Spleen (tissue), 11 donors: ENCODE data around the gene ASB10. TPM values are rescaled to one million over a fixed set of nuclear protein-coding genes. Genes with fewer than 3 reads are reported as not detected.
A peak's percentile ranks its signal among the peaks of the same experiment; 100 is the strongest.

Source experiments
- DNase-seq: peaks from one replicate; pipeline ENCODE4 v3.0.0-alpha.2; 2020
- H3K27ac ChIP-seq, 8 donors: fragments of 200-600 bp; sonication (generic) in 7 of 8; 1 replicate in 4 of 8; 2 replicates in 4 of 8; pipeline versions ENCODE4 v1.5.0 to v1.8.0; 2016 to 2021; ENCODE audit warnings: inconsistent platforms in 4 of 8, mild to moderate bottlenecking in 4 of 8, moderate library complexity in 1 of 8
- H3K27me3 ChIP-seq, 7 donors: fragments of 200-600 bp; sonication (generic) in 6 of 7; replicated peaks in 1 of 7; 1 replicate in 4 of 7; 2 replicates in 3 of 7; pipeline versions ENCODE4 v1.5.0 to v1.8.0; 2016 to 2021; ENCODE audit warnings: inconsistent platforms in 3 of 7, mild to moderate bottlenecking in 1 of 7
- H3K36me3 ChIP-seq, 6 donors: fragments of 200-600 bp; sonication (generic) in 5 of 6; 1 replicate in 4 of 6; 2 replicates in 2 of 6; pipeline versions ENCODE4 v1.5.0 to v1.8.0; 2016 to 2021; ENCODE audit warnings: inconsistent platforms in 2 of 6
- H3K4me1 ChIP-seq, 6 donors: fragments of 200-600 bp; sonication (generic) in 5 of 6; 1 replicate in 3 of 6; 2 replicates in 3 of 6; pipeline versions ENCODE4 v1.5.0 to v1.8.0; 2016 to 2021; ENCODE audit warnings: inconsistent platforms in 3 of 6
- H3K4me3 ChIP-seq, 8 donors: fragments of 200-600 bp; sonication (generic) in 7 of 8; 1 replicate in 4 of 8; 2 replicates in 4 of 8; pipeline versions ENCODE4 v1.5.0 to v1.8.0; 2016 to 2021; ENCODE audit warnings: inconsistent platforms in 4 of 8, mild to moderate bottlenecking in 4 of 8, moderate library complexity in 2 of 8
- H3K9me3 ChIP-seq, 8 donors: fragments of 200-600 bp; sonication (generic) in 7 of 8; 1 replicate in 4 of 8; 2 replicates in 4 of 8; pipeline versions ENCODE4 v1.5.0 to v1.8.0; 2016 to 2021; ENCODE audit warnings: inconsistent platforms in 4 of 8
- CTCF ChIP-seq, 11 experiments: fragments of 200-600 bp in 7 of 11; fragments of 450-650 bp in 4 of 11; sonication (generic) in 4 of 11; IDR thresholded peaks in 8 of 11; conservative IDR thresholded peaks in 3 of 11; 1 replicate in 7 of 11; 2 replicates in 4 of 11; pipeline versions ENCODE4 v1.4.0 to v1.8.0; 2016 to 2021; ENCODE audit warnings: antibody characterized with exemption in 11 of 11, inconsistent platforms in 4 of 11, mild to moderate bottlenecking in 1 of 11
- POLR2A ChIP-seq, 3 donors: fragments of 450-650 bp; IDR thresholded peaks; one replicate each; pipeline ENCODE4 v1.5.1; 2017; ENCODE audit warnings: antibody characterized with exemption in 3 of 3, mild to moderate bottlenecking in 1 of 3
- POLR2AphosphoS5 ChIP-seq, 3 donors: sonication (generic); formaldehyde crosslinking; IDR thresholded peaks; one replicate each; pipeline ENCODE4 v1.5.1; 2017; ENCODE audit warnings: antibody characterized with exemption in 3 of 3
- WGBS, 5 donors: extraction: QIAGEN DNeasy Blood & Tissue Kit in 3 of 5; methylation state at CpG; one replicate each; pipeline versions ENCODE4 v1.1.5 to v1.1.7; 2013 to 2018; 5-methylcytosine and 5-hydroxymethylcytosine counted together
- intact Hi-C: fragments of 100-400 bp; cut with DNase I; formaldehyde crosslinking; loops from one replicate; pipeline ENCODE4 v1.15.0; 2023; ENCODE audit warnings: low total_unique reads
- polyA plus RNA-seq, 3 donors: library from polyadenylated mRNA; stranded (reverse); fragments of 200-250 nt; gene quantifications; one replicate each; pipeline ENCODE4 v1.2.1, GENCODE V29; 2013
- total RNA-seq, 7 donors: library from RNA; depleted of rRNA in 3 of 7; stranded (reverse); fragments of >200 nt in 3 of 7; fragmentation: NEBNext Ultra II Directional in 4 of 7; extraction: Animal tissue kit (Norgen Biotek cat#: 25700) in 4 of 7; gene quantifications; one replicate each; pipeline versions ENCODE4 v1.1.0 to v1.2.1, GENCODE V29; 2016 to 2021
- donor health status: healthy with polysubstance abuse.
- donor health status: DM: no; HTN: no; CAD: no; lungs with moderate emphysema.
- donor health status: DM: no; HTN: no; CAD: no.
- donor health status: Bipolar disorder and iron deficiency.
- donor health status: healthy.
- donor health status: DM: no; HTN: no; CAD: no.
- donor health status: DM: yes; HTN: yes; CAD: no.

Gene ASB10
- total and polyA plus RNA-seq, 10 donors = not detected

DNA sequence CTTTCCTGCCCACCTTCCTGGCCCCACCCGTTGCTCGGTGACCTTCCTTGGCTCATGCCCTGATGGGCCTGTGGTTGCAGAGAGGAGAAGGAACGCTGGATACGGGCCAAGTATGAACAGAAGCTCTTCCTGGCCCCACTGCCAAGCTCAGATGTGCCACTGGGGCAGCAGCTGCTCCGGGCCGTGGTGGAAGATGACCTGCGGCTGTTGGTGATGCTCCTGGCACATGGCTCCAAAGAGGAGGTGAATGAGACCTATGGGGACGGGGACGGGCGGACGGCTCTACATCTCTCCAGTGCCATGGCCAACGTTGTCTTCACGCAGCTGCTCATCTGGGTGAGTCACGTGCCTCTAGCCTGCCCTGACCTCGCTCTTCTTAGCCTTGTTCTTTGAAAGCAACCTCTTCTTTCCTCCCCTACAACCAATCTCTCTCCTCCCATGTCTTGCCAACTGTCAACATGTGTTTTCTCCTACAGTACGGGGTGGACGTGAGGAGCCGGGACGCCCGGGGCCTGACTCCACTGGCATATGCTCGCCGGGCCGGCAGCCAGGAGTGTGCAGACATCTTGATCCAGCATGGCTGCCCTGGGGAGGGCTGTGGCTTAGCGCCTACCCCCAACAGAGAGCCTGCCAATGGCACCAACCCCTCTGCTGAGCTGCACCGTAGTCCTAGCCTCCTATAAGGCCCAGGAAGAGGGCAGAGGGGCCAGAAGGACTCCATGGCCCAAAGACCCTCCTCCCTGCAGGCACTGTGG, 43.6 kb downstream of the ASB10 start:
- Histone ChIP-seq H3K36me3 (peaks cover 0 to 71% (median 27%) of the 10 kb centered on the region in 6 donors), H3K4me1 (no peaks in the 10 kb centered on the region), H3K4me3 (no peak overlapping the region), H3K27ac (no peak overlapping the region), H3K9me3 (no peaks in the 10 kb centered on the region), H3K27me3 (peaks cover 0 to 3% (median 0%) of the 10 kb centered on the region in 7 donors)
- WGBS, 5 donors = 82 to 87% (median 82%) methylated on average over 24 to 25 of the region's 25 CpGs
- intact Hi-C loops = no loop called here
- TF ChIP-seq CTCF (IDR thresholded peaks at IDR 0.05 in 8 of 11, conservative IDR thresholded peaks at IDR 0.05 in 3 of 11) = no peak
- no peak for TF ChIP-seq POLR2A (IDR thresholded peaks at IDR 0.05)
- no peak for TF ChIP-seq POLR2AphosphoS5 (IDR thresholded peaks at IDR 0.05)
- DNase-seq = peak; percentile 68

- TF ChIP-seq CTCF (IDR thresholded peaks at IDR 0.05 in 8 of 11, conservative IDR thresholded peaks at IDR 0.05 in 3 of 11) (no peak), POLR2AphosphoS5 (IDR thresholded peaks at IDR 0.05) (no peak), POLR2A (IDR thresholded peaks at IDR 0.05) (no peak)
- intact Hi-C loops = no loop called here
- Histone ChIP-seq H3K9me3 (no peaks in the 10 kb centered on the region), H3K4me1 (no peaks in the 10 kb centered on the region), H3K27me3 (no peaks in the 10 kb centered on the region), H3K36me3 (peaks cover 0 to 78% (median 27%) of the 10 kb centered on the region in 6 donors), H3K27ac (no peak overlapping the region), H3K4me3 (no peak overlapping the region)
- 73 to 80% (median 76%) methylated on average over 9 to 10 of the region's 10 CpGs for WGBS, 5 donors
- peak; percentile 56 for DNase-seq
Observed at GRCh38 chr7:151142686-151143040, 44.4 kb downstream of the ASB10 start.

DNA sequence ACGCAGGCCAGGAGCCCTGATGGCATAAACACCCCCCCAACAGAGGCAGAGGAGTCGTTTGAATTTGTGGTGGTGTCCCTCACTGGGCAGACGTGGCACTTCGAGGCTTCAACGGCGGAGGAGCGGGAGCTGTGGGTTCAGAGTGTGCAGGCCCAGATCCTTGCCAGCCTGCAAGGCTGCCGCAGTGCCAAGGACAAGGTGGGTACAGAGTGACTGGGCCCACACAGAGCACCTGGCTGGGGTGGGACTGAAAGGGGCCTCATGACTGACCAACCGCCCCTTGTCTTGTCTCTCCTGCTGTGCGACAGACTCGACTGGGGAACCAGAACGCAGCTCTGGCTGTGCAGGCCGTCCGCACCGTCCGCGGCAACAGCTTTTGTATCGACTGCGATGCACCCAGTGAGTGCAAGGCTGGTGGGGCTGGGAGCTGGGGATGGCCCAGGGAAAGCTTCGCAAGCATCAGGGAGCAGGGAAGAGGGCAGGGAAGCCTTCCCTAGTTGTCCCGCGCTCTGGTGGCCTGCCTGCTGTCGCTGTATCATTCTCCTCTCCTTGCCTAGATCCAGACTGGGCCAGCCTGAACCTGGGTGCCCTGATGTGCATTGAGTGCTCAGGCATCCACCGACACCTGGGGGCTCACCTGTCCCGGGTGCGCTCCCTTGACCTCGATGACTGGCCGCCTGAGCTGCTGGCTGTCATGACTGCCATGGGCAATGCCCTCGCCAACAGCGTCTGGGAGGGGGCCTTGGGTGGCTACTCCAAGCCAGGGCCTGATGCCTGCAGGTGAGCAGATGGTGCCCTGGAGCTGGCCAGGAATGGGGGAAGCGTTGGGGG, 45.0 kb downstream of the ASB10 start:
- intact Hi-C loops = no loop called here
- Histone ChIP-seq H3K4me3 (no peak overlapping the region), H3K4me1 (no peaks in the 10 kb centered on the region), H3K9me3 (no peaks in the 10 kb centered on the region), H3K27ac (no peak overlapping the region), H3K36me3 (peaks cover 0 to 84% (median 27%) of the 10 kb centered on the region in 6 donors), H3K27me3 (no peaks in the 10 kb centered on the region)
- 91 to 94% (median 93%) methylated on average over 18 to 31 of the region's 31 CpGs for WGBS, 5 donors
- peak; percentile 64 for DNase-seq
- TF ChIP-seq POLR2AphosphoS5 (IDR thresholded peaks at IDR 0.05) = peak in 1 of 3 donors; percentile 23
- TF ChIP-seq CTCF (IDR thresholded peaks at IDR 0.05 in 8 of 11, conservative IDR thresholded peaks at IDR 0.05 in 3 of 11) = no peak

DNA sequence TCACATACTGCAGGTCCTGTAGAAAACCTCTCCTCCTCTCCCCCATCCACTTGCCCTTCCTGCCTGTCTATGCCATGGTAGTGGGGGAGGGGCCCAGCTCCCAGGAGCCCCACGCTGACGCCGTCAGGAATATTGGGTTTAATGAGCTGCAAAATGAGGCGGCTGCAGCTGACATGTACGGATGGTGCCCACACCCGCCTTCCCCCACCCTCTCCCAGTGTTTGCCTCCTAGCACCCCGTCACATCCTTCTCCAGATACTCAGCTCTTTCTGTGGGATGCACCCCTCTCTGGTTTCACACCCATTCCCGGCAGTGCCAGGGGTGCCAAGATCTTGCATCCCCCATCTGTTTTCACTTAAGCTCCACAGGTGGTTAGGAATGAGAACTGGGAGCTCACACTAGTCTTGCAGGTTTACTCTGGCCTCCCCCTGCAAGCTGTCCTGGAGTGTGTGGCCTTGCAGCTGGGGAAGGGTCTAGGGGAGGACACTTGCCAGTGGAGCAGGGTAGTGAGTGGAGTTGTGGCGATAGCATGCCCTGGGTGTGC, 45.7 kb downstream of the ASB10 start:
- no peak overlapping the region for H3K4me3 ChIP-seq
- 89 to 96% (median 93%) methylated on average over 9 of the region's 9 CpGs for WGBS, 5 donors
- no peaks in the 10 kb centered on the region for H3K27me3 ChIP-seq
- no peak overlapping the region for H3K27ac ChIP-seq
- TF ChIP-seq POLR2A (IDR thresholded peaks at IDR 0.05) = no peak
- TF ChIP-seq CTCF (IDR thresholded peaks at IDR 0.05 in 8 of 11, conservative IDR thresholded peaks at IDR 0.05 in 3 of 11) = no peak
- no peak for TF ChIP-seq POLR2AphosphoS5 (IDR thresholded peaks at IDR 0.05)
- peaks cover 0 to under 1% (median 0%) of the 10 kb centered on the region in 6 donors for H3K4me1 ChIP-seq
- no peak for DNase-seq
- no peaks in the 10 kb centered on the region for H3K9me3 ChIP-seq
- peaks cover 0 to 91% (median 29%) of the 10 kb centered on the region in 6 donors for H3K36me3 ChIP-seq
- intact Hi-C loops = no loop called here
